Stimulated activated naive CD8-positive, alpha-beta T cell treated with anti-CD3 and anti-CD28 coated beads, Interleukin-15, Interleukin-2, amounts not matched to agents 100 U/mL and 50 U/mL, for 24 hours (primary cell): ENCODE data around the gene KLF5.
"Not testable (repeated sequence)": the region's sequence is repeated elsewhere in the genome, so short reads cannot be mapped to it uniquely, and the experiment has no call there.

Experiments used
- ATAC-seq: fragments of 150-1000 bp; cut with Tn5 transposase; one replicate; pipeline ENCODE4 v1.10.0; 2021
- DNase-seq: peaks from one replicate; pipeline ENCODE4 v3.0.0; 2021

KLF5 gene

DNA sequence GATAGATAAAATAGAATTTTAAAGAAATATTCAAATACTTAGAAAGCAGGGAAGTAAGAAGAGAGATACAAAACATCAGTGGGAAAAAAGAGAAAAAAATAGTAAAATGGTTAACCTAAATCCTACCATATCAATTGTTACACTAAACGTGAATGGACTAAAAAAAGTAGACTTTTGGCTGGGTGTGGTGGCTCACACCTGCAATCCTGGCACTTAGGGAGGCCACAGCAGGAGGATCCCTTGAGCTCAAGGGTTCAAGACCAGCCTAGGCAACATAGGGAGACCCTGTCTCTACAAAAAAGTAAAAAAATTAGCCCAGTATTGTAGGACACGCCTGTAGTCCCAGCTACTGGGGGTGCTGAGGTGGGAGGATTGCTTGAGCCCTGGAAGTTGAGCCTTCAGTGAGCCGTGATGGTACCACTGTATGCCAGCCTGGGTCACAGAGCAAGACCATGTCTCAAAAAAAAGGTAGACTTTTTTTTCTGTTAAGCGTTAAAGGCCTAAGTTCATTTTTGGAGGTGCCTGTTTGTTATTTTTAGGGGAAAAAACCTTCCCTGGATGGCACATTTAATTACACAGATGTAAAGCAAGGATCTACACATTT lies 29.6 kb downstream of the KLF5 start:
- ATAC-seq (no peak), DNase-seq (no peak)

GRCh38 chr13:73089213-73089612 lies 30.4 kb downstream of the KLF5 start:
- DNase-seq (no peak), ATAC-seq (no peak)

DNA sequence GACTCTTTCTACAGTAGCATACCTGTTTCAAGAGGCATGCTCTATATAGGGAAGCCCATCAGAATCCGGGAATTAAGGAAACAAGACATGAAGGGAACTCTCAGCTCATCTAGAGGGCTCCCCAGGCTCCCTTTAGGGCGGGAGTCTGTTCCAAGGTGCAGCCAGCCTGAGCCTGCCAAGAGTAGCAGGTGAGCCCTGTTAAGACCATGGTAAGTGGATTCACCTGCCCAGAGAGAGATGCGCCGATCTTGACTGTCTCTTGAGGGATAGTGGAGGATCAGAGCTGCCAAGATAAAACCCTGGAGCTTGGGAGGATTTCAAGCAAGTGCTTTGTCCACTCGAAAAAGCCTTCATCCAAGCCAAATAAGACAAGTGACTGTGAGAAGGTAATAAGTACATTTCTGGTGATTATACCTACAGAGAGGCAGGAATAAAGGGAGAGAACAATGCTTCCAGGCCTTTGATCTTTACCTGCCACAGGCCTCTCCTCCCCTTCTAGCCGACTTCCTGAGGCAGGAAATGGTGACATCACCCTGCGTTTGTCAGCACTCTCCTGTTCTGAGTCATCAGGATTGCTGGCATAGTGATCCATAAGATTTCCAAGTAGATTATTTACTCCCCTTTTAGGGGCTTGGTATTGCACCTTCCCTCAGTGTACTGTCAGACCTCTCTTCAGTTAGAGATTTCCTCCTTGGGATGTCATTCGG lies 31.5 kb downstream of the KLF5 start:
- ATAC-seq (no peak), DNase-seq (peak; percentile 6)

GRCh38 chr13:73090823-73091187 lies 32.0 kb downstream of the KLF5 start:
- no peak for ATAC-seq

GRCh38 chr13:73092829-73093228 lies 34.0 kb downstream of the KLF5 start:
- no peak for ATAC-seq
- no peak for DNase-seq

More at GRCh38 chr13:73090823-73091187, 32.0 kb downstream of the KLF5 start:
- DNase-seq, result no peak

- ATAC-seq (no peak), DNase-seq (no peak)
Measured at GRCh38 chr13:73096173-73096572, 37.4 kb downstream of the KLF5 start.

DNA sequence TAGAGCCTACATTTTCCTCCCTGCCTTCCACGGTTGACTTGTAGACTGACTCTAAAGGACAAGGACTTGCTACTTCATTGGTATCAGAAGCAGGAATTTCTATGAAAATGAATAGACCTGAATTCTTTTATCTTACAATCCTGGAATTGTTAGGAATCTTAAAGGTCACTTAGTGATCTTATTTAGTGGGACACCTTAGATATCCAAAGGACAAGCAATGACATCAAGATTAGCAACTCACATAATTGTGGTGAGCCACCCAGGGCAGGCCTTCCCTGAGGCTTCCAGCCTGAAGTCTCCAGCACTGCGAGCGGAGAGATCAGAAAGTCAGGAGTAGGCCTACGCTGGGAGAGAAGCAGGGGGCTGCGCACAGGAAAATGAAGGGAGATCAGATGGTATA lies 37.8 kb downstream of the KLF5 start:
- DNase-seq, result no peak
- no peak for ATAC-seq

GRCh38 chr13:73100781-73101180 lies 42.0 kb downstream of the KLF5 start:
- ATAC-seq, DNase-seq: not testable (repeated sequence)

DNA sequence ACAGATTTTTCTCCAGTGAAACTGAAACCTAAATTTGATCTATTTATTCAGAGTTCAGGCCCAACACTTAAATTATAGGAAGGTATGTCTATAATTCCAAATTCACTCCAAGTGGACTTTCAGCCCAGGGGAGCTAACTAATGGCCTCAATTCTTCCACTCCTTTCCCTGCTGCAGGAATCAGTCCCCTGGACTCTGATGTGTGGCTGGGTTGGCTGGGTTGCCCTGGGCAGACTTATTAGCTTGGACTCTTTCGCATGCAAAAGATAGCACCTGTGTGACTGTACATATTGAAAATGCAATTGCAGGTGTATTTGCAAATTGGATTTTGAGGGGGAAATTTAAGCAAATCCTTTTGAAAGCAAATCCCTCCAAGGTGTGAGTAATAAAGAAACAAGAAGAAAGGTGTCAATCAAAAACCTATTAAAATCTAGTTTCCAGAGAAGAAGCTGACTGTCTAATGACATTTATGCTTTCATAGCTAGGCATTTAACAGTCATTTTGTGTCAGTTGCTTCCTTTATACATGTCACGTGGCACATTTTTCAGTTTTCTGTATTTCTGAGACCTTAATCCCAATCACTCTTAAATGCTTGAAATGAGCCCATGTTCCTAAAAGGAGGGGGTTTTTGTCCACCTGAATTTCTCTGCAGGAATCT lies 42.7 kb downstream of the KLF5 start:
- no peak for ATAC-seq

DNA sequence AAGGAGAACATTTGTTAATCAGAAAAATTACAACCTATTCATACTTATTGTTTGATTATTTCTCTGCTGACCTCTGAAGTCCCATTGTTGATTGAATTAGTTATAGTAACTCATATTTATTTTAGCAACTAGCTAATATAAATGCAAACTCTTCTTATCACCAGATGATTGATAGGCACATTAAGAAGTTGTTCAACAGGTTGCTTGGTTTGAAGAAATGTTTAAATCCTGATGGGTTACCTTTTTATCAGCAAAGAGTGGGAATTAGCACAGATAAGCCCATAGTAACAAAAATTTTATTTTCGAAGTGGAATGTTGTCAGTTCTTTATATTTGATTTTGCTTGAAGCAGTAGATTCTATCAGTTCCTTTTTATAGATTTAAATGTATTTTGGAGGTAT lies 44.4 kb downstream of the KLF5 start:
- DNase-seq (no peak), ATAC-seq (no peak)

More for the DNA sequence above, 42.7 kb downstream of the KLF5 start:
- no peak for DNase-seq

- ATAC-seq (no peak), DNase-seq (no peak)
Measured at GRCh38 chr13:73106513-73107178, 47.8 kb downstream of the KLF5 start.

- ATAC-seq (no peak), DNase-seq (no peak)
Measured at GRCh38 chr13:73107481-73107880, 48.7 kb downstream of the KLF5 start.

DNA sequence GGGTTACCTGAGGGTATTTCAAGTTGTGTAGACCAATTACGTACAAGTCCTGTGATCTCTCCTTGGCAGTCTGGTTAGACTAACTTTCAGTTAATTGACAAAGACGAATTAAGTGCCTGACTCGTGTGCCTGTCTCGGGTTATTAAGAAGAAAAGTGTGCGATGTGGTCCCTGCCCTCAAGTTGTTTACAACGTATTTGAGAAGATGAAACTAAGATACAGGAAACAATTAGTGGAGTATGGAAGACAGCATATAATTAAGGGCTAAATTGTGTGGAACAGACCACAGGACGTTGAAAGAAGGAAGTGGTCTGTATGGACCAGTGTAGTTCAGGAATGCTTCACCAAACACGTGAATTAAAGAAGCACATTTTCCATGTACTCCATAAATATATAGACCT lies 49.2 kb downstream of the KLF5 start:
- no peak for DNase-seq
- no peak for ATAC-seq

DNA sequence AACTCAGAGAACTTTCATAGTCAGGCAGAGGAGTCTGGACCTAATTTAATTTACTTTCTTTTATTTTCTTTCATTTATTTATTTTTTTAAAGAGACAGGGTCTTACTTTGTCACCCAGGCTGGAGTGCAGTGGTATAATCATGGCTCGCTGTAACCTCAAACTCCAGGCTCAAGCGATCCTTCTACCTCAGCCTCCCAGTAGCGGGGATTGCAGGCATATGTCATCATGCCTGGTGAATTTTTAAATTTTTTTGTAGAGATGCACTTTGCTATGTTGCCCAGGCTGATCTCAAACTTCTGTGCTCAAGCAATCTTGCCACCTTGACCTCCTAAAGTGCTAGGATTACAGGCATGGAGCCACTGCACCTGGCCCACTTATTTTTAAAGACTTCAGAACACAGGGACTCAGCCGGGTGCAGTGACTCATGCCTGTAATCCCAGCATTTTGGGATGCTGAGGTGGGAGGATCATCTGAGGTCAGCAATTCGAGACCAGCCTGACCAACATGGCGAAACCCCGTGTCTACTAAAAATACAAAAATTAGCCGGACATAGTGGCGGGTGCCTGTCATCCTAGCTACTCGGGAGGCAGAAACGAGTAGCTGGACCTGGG lies 50.6 kb downstream of the KLF5 start:
- ATAC-seq, result no peak

GRCh38 chr13:73109969-73110368 lies 51.2 kb downstream of the KLF5 start:
- ATAC-seq (no peak), DNase-seq (no peak)

More for the DNA sequence above, 50.6 kb downstream of the KLF5 start:
- DNase-seq, result no peak

- no peak for DNase-seq
Measured at GRCh38 chr13:73110814-73111213, 52.0 kb downstream of the KLF5 start.

DNA sequence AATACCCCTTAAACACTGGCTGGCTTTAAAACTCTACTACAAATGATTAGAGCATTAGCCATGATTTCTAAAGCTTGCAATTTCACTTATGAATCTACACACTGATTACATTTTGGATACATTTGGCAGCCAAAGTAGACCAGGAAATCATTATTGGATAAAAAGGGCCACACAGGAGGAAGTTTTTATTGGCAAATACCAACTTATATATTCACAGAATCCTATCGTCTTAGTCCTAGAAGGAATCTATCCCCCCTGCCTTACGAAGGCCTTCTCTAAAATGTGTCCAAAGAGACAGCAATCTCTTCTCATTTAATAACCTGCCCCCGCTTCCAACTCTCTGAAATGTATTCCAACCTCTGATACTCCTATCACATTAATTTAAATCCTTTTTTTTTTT lies 52.5 kb downstream of the KLF5 start:
- ATAC-seq, result no peak
- DNase-seq, result no peak

More at GRCh38 chr13:73110814-73111213, 52.0 kb downstream of the KLF5 start:
- no peak for ATAC-seq

DNA sequence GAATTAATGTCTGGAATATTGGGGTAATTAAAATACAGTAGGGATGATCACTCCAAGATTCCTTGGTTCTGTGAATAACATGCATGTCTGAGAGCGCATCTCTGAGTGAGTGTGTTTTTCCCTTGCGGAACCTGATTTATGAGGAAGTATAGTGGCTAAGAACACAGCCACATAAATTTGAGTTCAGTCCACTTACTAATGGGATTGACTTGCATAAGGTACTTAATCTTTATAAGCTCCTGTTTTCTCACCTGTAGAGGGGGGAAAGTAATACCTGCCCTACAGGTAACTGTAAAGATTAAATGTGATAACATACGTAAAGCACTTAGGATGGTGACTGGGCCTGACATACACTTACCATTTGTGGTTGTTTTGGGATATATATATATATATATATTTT lies 60.8 kb downstream of the KLF5 start:
- no peak for DNase-seq
- ATAC-seq, result no peak
